MCF 10A (cell line): Measurements from ENCODE around the gene BUB1. TPM values are rescaled to one million over a fixed set of nuclear protein-coding genes. Genes with fewer than 3 reads are reported as not detected.

ENCODE experiments used
- BruUV-seq: library from RNA; stranded (reverse); fragments of 400-500 nt; replicated peaks from 2 replicates; lab custom pipeline; 2021; lab: Mats Ljungman, UMichigan
- CTCF ChIA-PET: fragments of 300-600 bp; sonication (Branson Sonifier 250); formaldehyde crosslinking; extraction: SDS; loops from one replicate; lab custom pipeline; 2021; ENCODE audit warnings: antibody characterized with exemption, inconsistent platforms; lab: Yijun Ruan, JAX
- POLR2A ChIA-PET: fragments of 300-600, 350-650 bp; sonication (Branson Sonifier 250); formaldehyde crosslinking; extraction: SDS; loops from one replicate; lab custom pipeline; 2020; ENCODE audit warnings: antibody characterized with exemption, inconsistent platforms; lab: Yijun Ruan, JAX
- DNase-seq: peaks from one replicate; pipeline ENCODE4 v3.0.0-alpha.2; 2018; ENCODE audit not compliant: unreplicated experiment
- H3K27ac Mint-ChIP-seq: one replicate; pipeline ENCODE4 v1.8.0; 2022; ENCODE audit warnings: mild to moderate bottlenecking, low read depth, mixed read lengths; ENCODE audit not compliant: unreplicated experiment
- H3K27me3 Mint-ChIP-seq: one replicate; pipeline ENCODE4 v1.8.0; 2022; ENCODE audit warnings: mixed read lengths; ENCODE audit not compliant: insufficient read depth, unreplicated experiment
- H3K36me3 Mint-ChIP-seq: one replicate; pipeline ENCODE4 v1.8.0; 2022; ENCODE audit warnings: mild to moderate bottlenecking, moderate library complexity, mixed read lengths; ENCODE audit not compliant: insufficient read depth, unreplicated experiment
- H3K4me1 Mint-ChIP-seq: one replicate; pipeline ENCODE4 v1.8.0; 2022; ENCODE audit warnings: mixed read lengths; ENCODE audit not compliant: insufficient read depth, unreplicated experiment
- H3K4me3 Mint-ChIP-seq: one replicate; pipeline ENCODE4 v1.8.0; 2022; ENCODE audit warnings: mild to moderate bottlenecking, moderate library complexity, mixed read lengths; ENCODE audit not compliant: unreplicated experiment
- H3K9me3 Mint-ChIP-seq: one replicate; pipeline ENCODE4 v1.8.0; 2022; ENCODE audit warnings: mixed read lengths; ENCODE audit not compliant: unreplicated experiment
- CTCF ChIP-seq: fragments of 200-600 bp; IDR thresholded peaks from one replicate; pipeline ENCODE4 v1.8.0; 2022; ENCODE audit warnings: antibody characterized with exemption, mild to moderate bottlenecking; ENCODE audit not compliant: unreplicated experiment
- intact Hi-C: fragments of 100-400 bp; cut with micrococcal nuclease; formaldehyde crosslinking; loops from 2 replicates; pipeline ENCODE4 v1.14.1; 2022
- total RNA-seq: library from RNA; stranded (reverse); gene quantifications from 2 replicates; pipeline ENCODE4 v1.2.3, GENCODE V29; 2022

Gene BUB1
- total RNA-seq, 1 experiment from 2014 or later: 25.5 TPM

DNA sequence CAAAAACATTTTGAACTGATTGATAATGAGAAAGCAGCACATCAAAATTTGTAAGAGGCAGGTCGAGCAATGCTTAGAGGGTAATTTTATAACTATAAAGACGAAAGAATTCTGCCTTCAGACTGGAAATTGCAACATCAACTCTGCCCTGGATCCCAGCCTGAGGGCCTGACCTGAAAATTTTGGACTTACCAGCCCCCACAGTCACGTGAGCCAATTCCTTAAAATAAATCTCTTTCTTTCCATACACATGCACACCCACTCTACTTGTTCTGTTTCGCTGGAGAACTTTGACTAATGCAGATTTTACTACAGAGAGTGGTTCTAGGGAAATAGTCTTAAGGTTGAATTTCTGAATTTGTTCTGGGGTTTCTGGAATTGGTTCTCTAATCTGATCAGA is 39.9 kb upstream of the BUB1 start:
- TF ChIP-seq CTCF: no peak
- CTCF ChIA-PET: no interaction called here
- peak; percentile 40 for DNase-seq
- Mint-ChIP-seq H3K27ac (no peak overlapping the region), H3K9me3 (no peaks in the 10 kb centered on the region), H3K27me3 (peaks cover 20% of the 10 kb centered on the region), H3K4me3 (no peak overlapping the region), H3K4me1 (peaks cover 15% of the 10 kb centered on the region), H3K36me3 (no peaks in the 10 kb centered on the region)
- intact Hi-C loops: no loop called here
- POLR2A ChIA-PET: interaction anchor here (1.4 kb wide), 1 partner anchor 12 kb away, joined by 5 read pairs; no protein-coding TSS in a partner anchor
- no TSS peak for BruUV-seq

GRCh38 chr2:110716959-110717645 is 39.2 kb upstream of the BUB1 start:
- no peak for TF ChIP-seq CTCF
- H3K4me3 Mint-ChIP-seq: no peak overlapping the region
- ChIA-PET CTCF (interaction anchor here (0.7 kb wide), 1 partner anchor 981 kb away, joined by 3 read pairs; no protein-coding TSS in a partner anchor), POLR2A (interaction anchor here (1.4 kb wide), 1 partner anchor 12 kb away, joined by 5 read pairs; no protein-coding TSS in a partner anchor)
- peaks cover 15% of the 10 kb centered on the region for H3K4me1 Mint-ChIP-seq
- H3K9me3 Mint-ChIP-seq: no peaks in the 10 kb centered on the region
- no peak overlapping the region for H3K27ac Mint-ChIP-seq
- intact Hi-C loops: no loop called here
- no TSS peak for BruUV-seq
- no peaks in the 10 kb centered on the region for H3K36me3 Mint-ChIP-seq
- peaks cover 22% of the 10 kb centered on the region for H3K27me3 Mint-ChIP-seq
- peak; percentile 49 for DNase-seq

GRCh38 chr2:110714452-110715224 is 36.8 kb upstream of the BUB1 start:
- no peak overlapping the region for H3K4me3 Mint-ChIP-seq
- H3K27ac Mint-ChIP-seq: no peak overlapping the region
- no peaks in the 10 kb centered on the region for H3K36me3 Mint-ChIP-seq
- no peaks in the 10 kb centered on the region for H3K9me3 Mint-ChIP-seq
- DNase-seq: no peak
- TF ChIP-seq CTCF: no peak
- H3K4me1 Mint-ChIP-seq: peaks cover 15% of the 10 kb centered on the region
- BruUV-seq: no TSS peak
- POLR2A ChIA-PET: no interaction called here
- CTCF ChIA-PET: interaction anchor here (0.7 kb wide), 1 partner anchor 33 kb away, joined by 3 read pairs; no protein-coding TSS in a partner anchor
- peaks cover 37% of the 10 kb centered on the region for H3K27me3 Mint-ChIP-seq
- intact Hi-C loops: no loop called here
